HG02870 (cell line): ENCODE results near the gene PDE8B.

Experiments used
- ATAC-seq: cut with Tn5 transposase; IDR thresholded peaks from one replicate; pipeline ENCODE4 v1.9.1; 2021; ENCODE audit warnings: mild to moderate bottlenecking, moderate library complexity; ENCODE audit not compliant: unreplicated experiment

The PDE8B gene

GRCh38 chr5:77394064-77394715 is 183.7 kb downstream of the PDE8B start:
- no peak for ATAC-seq

DNA sequence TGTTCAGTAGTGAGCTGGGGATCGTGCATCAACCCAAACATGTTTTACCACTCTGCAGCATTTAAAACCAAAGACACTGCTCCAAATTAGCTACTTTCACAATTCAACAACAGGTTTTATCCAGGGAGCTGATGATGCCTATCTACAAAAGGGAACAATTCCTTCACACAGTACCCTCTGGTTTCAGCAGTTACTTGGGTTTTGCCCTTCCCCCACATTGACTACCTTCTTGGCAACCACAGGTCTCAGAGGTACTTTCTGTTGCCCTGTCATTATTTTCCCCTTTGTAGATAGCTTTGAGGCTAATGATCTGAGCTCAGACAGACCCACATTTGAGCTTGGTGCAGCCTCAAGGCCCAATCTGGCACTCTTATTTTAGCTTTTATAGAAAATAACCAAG is 185.5 kb downstream of the PDE8B start:
- no peak for ATAC-seq

- ATAC-seq, result no peak
These were observed 187.3 kb downstream of the PDE8B start for GRCh38 chr5:77397686-77398292.

GRCh38 chr5:77398458-77398857 is 188.0 kb downstream of the PDE8B start:
- no peak for ATAC-seq

DNA sequence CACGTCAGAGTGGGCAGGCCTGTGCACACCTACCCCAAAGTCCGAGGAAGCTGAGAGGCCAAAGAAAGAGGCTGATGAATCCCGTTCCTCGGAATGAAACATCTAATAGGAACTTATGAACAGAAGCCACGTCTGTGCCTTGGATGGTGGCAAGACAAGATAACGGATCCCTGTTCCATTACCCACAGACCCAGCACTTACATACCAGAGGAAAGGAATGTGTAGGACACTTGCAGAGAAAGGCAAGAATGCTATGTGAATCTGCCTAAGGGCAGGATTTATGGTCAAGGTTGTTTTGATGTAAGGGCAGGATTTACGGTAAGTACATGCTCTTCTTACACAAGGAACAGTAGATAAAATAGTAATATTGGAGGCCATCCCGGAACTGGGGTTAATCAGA is 188.4 kb downstream of the PDE8B start:
- ATAC-seq, result no peak

DNA sequence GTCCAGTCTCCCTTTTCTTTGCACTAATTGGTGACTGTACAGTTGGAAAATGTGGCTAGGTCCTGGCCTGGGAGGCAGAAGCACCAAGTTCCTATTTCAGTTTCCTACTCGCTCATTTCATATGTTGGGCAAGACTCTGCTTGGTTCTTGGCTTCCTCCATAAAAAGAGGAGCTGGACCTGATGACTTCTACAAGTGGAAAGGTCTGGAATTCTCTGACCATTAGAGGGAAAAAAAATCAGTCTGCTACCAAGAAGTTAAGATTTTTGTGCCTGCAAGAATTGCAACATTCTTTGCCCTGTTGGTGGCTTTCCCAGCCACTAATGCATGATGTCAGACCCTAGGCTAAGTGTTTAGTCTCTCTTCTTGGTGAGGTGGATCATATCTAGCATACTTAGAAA is 190.2 kb downstream of the PDE8B start:
- no peak for ATAC-seq

DNA sequence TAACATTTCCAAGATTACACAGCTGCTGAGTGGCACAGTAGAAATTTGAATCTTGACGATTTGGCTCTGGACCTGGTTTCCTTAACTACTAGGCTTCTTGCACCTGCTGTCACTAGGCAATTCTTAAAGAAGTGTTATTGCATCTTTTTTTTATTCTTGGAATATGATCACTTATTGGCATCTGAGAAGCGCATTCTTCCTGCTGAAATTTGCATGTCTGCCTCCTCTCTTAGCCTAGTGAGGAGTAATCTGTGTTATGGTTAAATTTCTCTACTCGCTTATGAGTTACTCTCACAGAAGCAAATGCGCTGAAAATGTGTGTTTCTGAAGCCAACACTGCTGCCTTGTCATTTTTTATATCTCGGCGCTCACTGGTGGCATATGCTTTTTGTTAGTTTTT is 192.3 kb downstream of the PDE8B start:
- no peak for ATAC-seq

- no peak for ATAC-seq
These were observed 196.7 kb downstream of the PDE8B start for GRCh38 chr5:77407152-77407551.

GRCh38 chr5:77409870-77410621 is 199.6 kb downstream of the PDE8B start:
- ATAC-seq, result no peak

DNA sequence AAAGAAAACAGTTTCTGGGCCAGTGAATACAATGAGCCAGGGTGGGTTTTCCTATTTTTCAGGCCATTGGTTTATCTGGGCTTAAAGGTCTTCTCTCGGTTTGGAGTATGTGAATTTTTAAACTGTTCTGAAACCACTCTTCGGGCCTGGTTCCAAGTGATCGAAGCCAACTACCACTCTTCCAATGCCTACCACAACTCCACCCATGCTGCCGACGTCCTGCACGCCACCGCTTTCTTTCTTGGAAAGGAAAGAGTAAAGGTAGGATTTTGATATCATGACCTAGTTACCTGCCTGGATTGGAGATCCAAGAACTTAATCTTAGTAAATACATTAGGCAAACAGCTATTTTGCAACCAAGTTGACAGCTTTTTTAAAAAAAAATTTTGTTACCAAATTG is 202.6 kb downstream of the PDE8B start:
- no peak for ATAC-seq

DNA sequence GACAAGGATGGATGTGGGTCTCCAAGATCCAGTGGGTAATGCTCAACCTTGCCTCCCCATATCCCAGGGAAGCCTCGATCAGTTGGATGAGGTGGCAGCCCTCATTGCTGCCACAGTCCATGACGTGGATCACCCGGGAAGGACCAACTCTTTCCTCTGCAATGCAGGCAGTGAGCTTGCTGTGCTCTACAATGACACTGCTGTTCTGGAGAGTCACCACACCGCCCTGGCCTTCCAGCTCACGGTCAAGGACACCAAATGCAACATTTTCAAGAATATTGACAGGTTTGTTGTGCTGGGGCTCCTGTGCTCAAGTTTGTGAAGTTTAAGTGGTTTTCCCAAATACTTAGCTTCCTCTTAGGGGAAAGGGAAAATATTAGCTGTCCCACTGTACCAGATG is 207.7 kb downstream of the PDE8B start:
- no peak for ATAC-seq

GRCh38 chr5:77418601-77419581 is 208.4 kb downstream of the PDE8B start:
- no peak for ATAC-seq

- no peak for ATAC-seq
These were observed 209.4 kb downstream of the PDE8B start for GRCh38 chr5:77419644-77420582.

DNA sequence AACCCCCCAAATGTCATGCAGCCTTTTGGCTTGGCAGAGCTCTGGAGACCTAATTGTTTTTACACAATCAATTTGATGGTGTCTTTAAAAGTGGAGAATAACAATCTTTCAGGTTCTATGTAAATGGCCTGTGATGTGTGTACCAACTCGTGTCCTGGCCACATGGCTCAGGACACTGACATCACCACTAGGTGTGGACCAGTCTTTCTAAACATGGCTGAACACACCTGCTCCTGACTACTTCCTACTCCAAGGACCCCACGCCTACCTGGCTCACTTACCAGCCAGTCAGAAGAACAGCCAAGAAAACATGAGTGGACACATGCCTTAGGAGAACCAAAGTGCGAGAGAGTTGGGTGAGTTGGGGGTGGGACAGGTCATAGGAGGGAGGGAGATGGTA is 210.5 kb downstream of the PDE8B start:
- ATAC-seq, result no peak

DNA sequence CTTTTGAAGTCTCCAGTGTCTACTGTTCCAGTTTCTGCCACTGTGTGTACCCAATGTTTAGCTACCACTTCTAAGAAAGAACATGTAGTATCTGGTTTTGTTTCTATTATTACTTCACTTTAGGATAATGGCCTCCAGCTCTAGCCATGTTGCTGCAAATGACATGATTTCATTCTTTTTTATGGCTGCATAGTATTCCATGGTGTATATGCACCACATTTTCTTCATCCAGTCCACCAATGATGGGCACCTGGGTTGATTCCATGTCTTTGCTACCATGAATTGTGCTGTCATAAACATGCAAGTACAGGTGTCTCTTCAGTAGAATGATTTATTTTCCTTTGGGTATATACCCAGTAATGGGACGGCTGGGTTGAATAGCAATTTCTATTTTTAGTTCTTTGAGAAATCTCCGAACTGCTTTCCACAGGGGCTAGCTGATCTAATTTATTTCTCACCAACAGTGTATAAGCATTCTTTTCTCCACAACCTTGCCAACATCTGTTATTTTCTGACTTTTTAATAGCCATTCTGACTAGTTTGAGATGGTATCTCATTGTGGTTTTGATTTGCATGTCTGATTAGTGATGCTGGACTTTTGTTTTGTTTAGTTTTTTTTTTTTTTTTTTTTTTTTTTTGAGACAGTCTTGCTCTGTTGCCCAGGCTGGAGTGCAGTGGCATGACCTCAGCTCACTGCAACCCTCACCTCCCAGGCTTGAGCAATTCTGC is 212.7 kb downstream of the PDE8B start:
- no peak for ATAC-seq

DNA sequence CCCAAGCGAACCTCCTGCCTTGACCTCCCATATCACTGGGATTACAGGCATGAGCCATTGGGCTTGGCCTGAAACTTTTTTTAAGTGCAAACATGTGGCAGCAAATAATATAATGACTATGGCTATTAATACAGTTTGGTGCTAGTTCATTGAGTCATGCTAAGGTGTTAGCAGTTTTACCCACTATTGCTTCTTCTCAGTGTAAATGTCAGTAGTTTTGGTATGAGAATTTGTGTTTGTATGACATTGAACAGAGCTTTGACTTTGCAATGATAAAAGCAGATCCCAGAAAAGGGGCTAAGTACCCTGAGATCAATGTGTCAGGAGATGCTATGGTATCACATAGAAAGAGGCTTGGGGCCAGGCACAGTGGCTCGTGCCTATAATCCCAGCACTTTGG is 214.4 kb downstream of the PDE8B start:
- ATAC-seq, result no peak

GRCh38 chr5:77425420-77425819 is 214.9 kb downstream of the PDE8B start:
- no peak for ATAC-seq

DNA sequence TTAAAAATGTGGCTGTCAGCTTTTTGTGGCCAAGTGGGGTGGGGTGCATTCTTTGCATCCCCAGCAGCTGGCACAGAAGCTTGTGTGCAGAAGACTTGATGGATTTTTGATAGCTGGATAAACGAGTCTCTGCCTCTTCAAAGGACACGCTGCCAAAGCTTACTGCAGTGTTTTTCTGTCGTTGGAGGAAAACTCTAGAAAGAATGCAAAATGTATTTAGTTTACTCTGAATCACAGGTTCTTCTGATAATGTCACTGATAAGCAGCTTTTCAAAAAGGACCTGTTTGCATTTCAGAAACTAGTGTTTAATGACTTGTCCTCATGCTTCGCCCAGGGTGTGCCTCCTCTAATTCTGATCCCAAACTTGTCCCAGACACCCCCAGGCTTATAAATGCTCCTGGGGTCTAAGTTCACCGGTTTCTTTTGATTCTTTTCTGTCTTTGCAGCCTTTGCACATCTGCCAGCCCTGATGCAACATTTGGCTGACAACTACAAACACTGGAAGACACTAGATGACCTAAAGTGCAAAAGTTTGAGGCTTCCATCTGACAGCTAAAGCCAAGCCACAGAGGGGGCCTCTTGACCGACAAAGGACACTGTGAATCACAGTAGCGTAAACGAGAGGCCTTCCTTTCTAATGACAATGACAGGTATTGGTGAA is 215.6 kb downstream of the PDE8B start:
- no peak for ATAC-seq

DNA sequence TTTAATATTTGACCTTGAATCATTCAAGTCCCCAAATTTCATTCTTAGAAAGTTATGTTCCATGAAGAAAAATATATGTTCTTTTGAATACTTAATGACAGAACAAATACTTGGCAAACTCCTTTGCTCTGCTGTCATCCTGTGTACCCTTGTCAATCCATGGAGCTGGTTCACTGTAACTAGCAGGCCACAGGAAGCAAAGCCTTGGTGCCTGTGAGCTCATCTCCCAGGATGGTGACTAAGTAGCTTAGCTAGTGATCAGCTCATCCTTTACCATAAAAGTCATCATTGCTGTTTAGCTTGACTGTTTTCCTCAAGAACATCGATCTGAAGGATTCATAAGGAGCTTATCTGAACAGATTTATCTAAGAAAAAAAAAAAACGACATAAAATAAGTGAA is 216.2 kb downstream of the PDE8B start:
- no peak for ATAC-seq
